Fibroblast of lung (primary cell): ENCODE results near the gene LFNG. TPM values are rescaled to one million over a fixed set of nuclear protein-coding genes. Genes with fewer than 3 reads are reported as not detected.

Source experiments
- DNase-seq, 2 donors: peaks; one replicate each; pipeline versions ENCODE4 v3.0.0 to v3.0.0-alpha.2; 2010; ENCODE audit warnings: low read depth in 2 of 2
- H2AFZ ChIP-seq: 2 replicates; pipeline ENCODE4 v1.5.1; 2012; ENCODE audit warnings: low read length, control low read depth, inconsistent platforms
- H3K27ac ChIP-seq: 2 replicates; pipeline ENCODE4 v1.5.1; 2011; ENCODE audit warnings: low read length, control low read depth; ENCODE audit not compliant: insufficient read depth
- H3K27me3 ChIP-seq: 2 replicates; pipeline ENCODE4 v1.5.1; 2011; ENCODE audit warnings: mild to moderate bottlenecking, low read length; ENCODE audit not compliant: control insufficient read depth, insufficient read depth
- H3K36me3 ChIP-seq: 2 replicates; pipeline ENCODE4 v1.5.1; 2011; ENCODE audit warnings: low read length; ENCODE audit not compliant: control insufficient read depth, insufficient read depth
- H3K4me1 ChIP-seq: 2 replicates; pipeline ENCODE4 v1.5.1; 2011; ENCODE audit warnings: low read length; ENCODE audit not compliant: control insufficient read depth, insufficient read depth; ENCODE audit errors: extremely low read depth
- H3K4me2 ChIP-seq: 2 replicates; pipeline ENCODE4 v1.5.1; 2011; ENCODE audit warnings: low read length, control low read depth; ENCODE audit not compliant: insufficient read depth; ENCODE audit errors: extremely low read depth
- H3K4me3 ChIP-seq, 4 experiments: fragments of 200-600 bp in 1 of 4; sonication (generic) in 1 of 4; replicated peaks in 1 of 4; 2 replicates each; pipeline ENCODE4 v1.5.1; 2011 to 2016; ENCODE audit warnings: low read length in 4 of 4, low read depth in 3 of 4, mild to moderate bottlenecking in 3 of 4, control low read depth in 2 of 4, inconsistent platforms in 1 of 4, mixed read lengths in 1 of 4; ENCODE audit not compliant: insufficient read depth in 1 of 4; ENCODE audit errors: control extremely low read depth in 1 of 4
- H3K79me2 ChIP-seq: 2 replicates; pipeline ENCODE4 v1.5.1; 2012; ENCODE audit warnings: mild to moderate bottlenecking, low read length, inconsistent platforms; ENCODE audit not compliant: control insufficient read depth, insufficient read depth
- H3K9ac ChIP-seq: 2 replicates; pipeline ENCODE4 v1.5.1; 2011; ENCODE audit warnings: mild to moderate bottlenecking, low read length, control low read depth; ENCODE audit not compliant: insufficient read depth
- H3K9me3 ChIP-seq: 2 replicates; pipeline ENCODE4 v1.5.1; 2012; ENCODE audit warnings: low read depth, low read length; ENCODE audit not compliant: control insufficient read depth, insufficient read depth
- H4K20me1 ChIP-seq: 2 replicates; pipeline ENCODE4 v1.5.1; 2011; ENCODE audit warnings: low read length; ENCODE audit not compliant: control insufficient read depth, insufficient read depth; ENCODE audit errors: extremely low read depth
- CTCF ChIP-seq, 2 donors: IDR thresholded peaks in 1 of 2; conservative IDR thresholded peaks in 1 of 2; 1 replicate in 1 of 2; 2 replicates in 1 of 2; pipeline ENCODE4 v1.5.1; 2011 to 2012; ENCODE audit warnings: low read length in 2 of 2, control low read depth in 1 of 2, inconsistent platforms in 1 of 2, low read depth in 1 of 2, mild to moderate bottlenecking in 1 of 2
- EZH2 ChIP-seq: IDR thresholded peaks from 2 replicates; pipeline ENCODE4 v1.5.1; 2012; ENCODE audit warnings: low read length, control low read depth, mild to moderate bottlenecking; ENCODE audit errors: missing control alignments
- polyA plus RNA-seq, 2 donors: library from polyadenylated mRNA; depleted of rRNA in 1 of 2; stranded (reverse) in 1 of 2; unstranded in 1 of 2; fragments of >200 nt; gene quantifications; 2 replicates each; pipeline ENCODE4 v1.2.1, GENCODE V29; 2011 to 2012; ENCODE audit warnings: missing spikeins in 1 of 2
- total RNA-seq: library from RNA; depleted of rRNA; stranded (reverse); fragments of >200 nt; gene quantifications from 2 replicates; pipeline ENCODE4 v1.2.1, GENCODE V29; 2014

The LFNG gene
- total and polyA plus RNA-seq, 2 donors (not counting 1 experiment from before 2014, with no cell fraction given): 0.33 to 3.5 TPM

- Histone ChIP-seq H3K4me2 (no peak overlapping the region), H3K27me3 (peaks cover 2% of the 10 kb centered on the region), H3K4me1 (peaks cover 6% of the 10 kb centered on the region), H2AFZ (no peak overlapping the region), H3K9ac (no peak overlapping the region), H4K20me1 (no peaks in the 10 kb centered on the region), H3K9me3 (no peaks in the 10 kb centered on the region), H3K4me3 (no peak overlapping the region), H3K79me2 (no peaks in the 10 kb centered on the region), H3K36me3 (no peaks in the 10 kb centered on the region), H3K27ac (no peak overlapping the region)
- TF ChIP-seq EZH2 (no peak), CTCF (conservative IDR thresholded peaks at IDR 0.05 in 1 of 2, IDR thresholded peaks at IDR 0.05 in 1 of 2; ENCODE audit: low read depth in 1 of 2, low read length in 2 of 2) (no peak)
- DNase-seq: no peak
These were observed 10.2 kb upstream of the LFNG start for GRCh38 chr7:2509298-2509906.

DNA sequence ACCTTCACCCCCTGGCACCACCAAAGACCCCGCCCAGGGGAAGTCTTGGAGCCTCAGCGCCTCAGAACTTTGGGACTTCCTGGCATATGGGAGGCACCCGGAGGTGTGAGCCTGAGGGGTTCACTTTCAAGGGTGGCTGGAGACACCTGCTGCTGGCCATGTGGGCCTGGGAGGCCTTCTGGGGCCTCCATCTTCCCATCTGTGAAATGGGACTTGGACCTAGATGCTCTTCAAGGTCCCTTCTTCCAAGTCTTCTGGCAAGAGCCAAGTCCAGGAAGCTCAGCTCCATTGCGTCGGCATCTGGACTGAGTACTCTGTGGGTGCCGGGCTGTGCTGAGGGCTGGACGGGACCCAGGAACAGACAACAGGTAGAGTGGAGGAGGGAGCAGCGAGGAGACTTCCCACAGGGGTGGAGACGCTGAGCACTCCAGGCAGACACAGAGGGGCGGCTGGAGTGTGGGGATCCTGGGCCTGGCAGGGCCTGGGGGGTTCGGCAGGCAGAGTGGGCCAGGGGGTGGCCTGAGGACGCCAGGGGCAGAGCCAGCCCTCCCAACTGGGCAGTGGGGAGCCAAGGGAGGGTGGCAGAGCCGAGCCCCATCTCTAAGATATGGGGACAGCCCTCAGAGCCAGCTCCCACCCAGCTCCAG, 9.3 kb upstream of the LFNG start:
- H3K9me3 ChIP-seq: no peaks in the 10 kb centered on the region
- no peak overlapping the region for H2AFZ ChIP-seq
- H3K4me2 ChIP-seq: no peak overlapping the region
- H3K79me2 ChIP-seq: no peaks in the 10 kb centered on the region
- H3K4me3 ChIP-seq: no peak overlapping the region
- peaks cover 2% of the 10 kb centered on the region for H3K27me3 ChIP-seq
- H3K27ac ChIP-seq: no peak overlapping the region
- no peaks in the 10 kb centered on the region for H4K20me1 ChIP-seq
- TF ChIP-seq CTCF (conservative IDR thresholded peaks at IDR 0.05 in 1 of 2, IDR thresholded peaks at IDR 0.05 in 1 of 2; ENCODE audit: low read depth in 1 of 2, low read length in 2 of 2) (no peak), EZH2 (no peak)
- H3K9ac ChIP-seq: no peak overlapping the region
- DNase-seq: no peak
- peaks cover 6% of the 10 kb centered on the region for H3K4me1 ChIP-seq
- no peaks in the 10 kb centered on the region for H3K36me3 ChIP-seq

GRCh38 chr7:2510909-2511768, 8.4 kb upstream of the LFNG start:
- no peak for DNase-seq

More at GRCh38 chr7:2510909-2511768, 8.4 kb upstream of the LFNG start:
- Histone ChIP-seq H3K9me3 (no peaks in the 10 kb centered on the region), H3K27me3 (peaks cover 2% of the 10 kb centered on the region), H3K9ac (no peak overlapping the region), H3K36me3 (no peaks in the 10 kb centered on the region), H2AFZ (no peak overlapping the region), H3K79me2 (no peaks in the 10 kb centered on the region), H3K4me1 (peaks cover 6% of the 10 kb centered on the region), H4K20me1 (no peaks in the 10 kb centered on the region), H3K4me2 (no peak overlapping the region), H3K4me3 (no peak overlapping the region), H3K27ac (no peak overlapping the region)
- TF ChIP-seq EZH2: no peak
- no peak for TF ChIP-seq CTCF (conservative IDR thresholded peaks at IDR 0.05 in 1 of 2, IDR thresholded peaks at IDR 0.05 in 1 of 2; ENCODE audit: low read depth in 1 of 2, low read length in 2 of 2)
